Adipocyte (in vitro differentiated cells): ENCODE data around the gene KRTAP13-4.

Experiments used
- DNase-seq: peaks from one replicate; pipeline ENCODE4 v3.0.0-alpha.2; 2015; ENCODE audit warnings: low read depth
- H3K27me3 ChIP-seq: replicated peaks from 2 replicates; pipeline ENCODE4 v1.7.0; 2013; ENCODE audit warnings: mild to moderate bottlenecking, low read length, moderate library complexity; ENCODE audit not compliant: control insufficient read depth, insufficient read depth
- H3K36me3 ChIP-seq: 2 replicates; pipeline ENCODE4 v1.7.0; 2013; ENCODE audit warnings: low read length, mild to moderate bottlenecking, moderate library complexity; ENCODE audit not compliant: control insufficient read depth, insufficient read depth, severe bottlenecking
- H3K4me1 ChIP-seq: 2 replicates; pipeline ENCODE4 v1.7.0; 2013; ENCODE audit warnings: mild to moderate bottlenecking, low read length, moderate library complexity; ENCODE audit not compliant: control insufficient read depth, insufficient read depth
- H3K4me3 ChIP-seq: 2 replicates; pipeline ENCODE4 v1.7.0; 2013; ENCODE audit warnings: mild to moderate bottlenecking, low read length, moderate library complexity
- H3K9ac ChIP-seq: 2 replicates; pipeline ENCODE4 v1.7.0; 2013; ENCODE audit warnings: mild to moderate bottlenecking, low read length, moderate library complexity
- H3K9me3 ChIP-seq: 2 replicates; pipeline ENCODE4 v1.7.0; 2013; ENCODE audit warnings: mild to moderate bottlenecking, low read length, moderate library complexity; ENCODE audit not compliant: control insufficient read depth

KRTAP13-4 gene, protein sequence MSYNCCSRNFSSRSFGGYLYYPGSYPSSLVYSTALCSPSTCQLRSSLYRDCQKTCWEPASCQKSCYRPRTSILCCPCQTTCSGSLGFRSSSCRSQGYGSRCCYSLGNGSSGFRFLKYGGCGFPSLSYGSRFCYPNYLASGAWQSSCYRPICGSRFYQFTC

DNA sequence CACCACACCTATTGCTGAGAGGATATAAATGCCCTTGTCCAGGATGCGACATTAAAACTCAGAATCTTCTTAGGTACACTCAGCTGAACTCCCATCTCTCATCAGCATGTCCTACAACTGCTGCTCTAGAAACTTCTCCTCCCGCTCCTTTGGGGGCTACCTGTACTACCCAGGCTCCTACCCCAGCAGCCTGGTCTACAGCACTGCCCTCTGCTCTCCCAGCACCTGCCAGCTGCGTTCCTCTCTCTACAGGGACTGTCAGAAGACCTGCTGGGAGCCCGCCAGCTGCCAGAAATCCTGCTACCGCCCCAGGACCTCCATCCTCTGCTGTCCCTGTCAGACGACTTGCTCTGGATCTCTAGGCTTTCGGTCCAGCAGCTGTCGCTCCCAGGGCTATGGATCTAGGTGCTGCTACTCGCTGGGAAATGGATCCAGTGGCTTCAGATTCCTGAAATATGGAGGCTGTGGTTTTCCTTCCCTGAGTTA, at the start of gene KRTAP13-4:
Gene KRTAP13-4 (plus strand): TSS at position 51 of the 486 bp plus-strand sequence. CDS start 56 bp downstream, at position 107.
- Histone ChIP-seq H3K4me1 (no peaks in the 10 kb centered on the region), H3K9ac (no peak within 1 kb of the TSS), H3K36me3 (no peaks in the 10 kb centered on the region), H3K27me3 (peaks cover 3% of the 10 kb centered on the region), H3K9me3 (no peaks in the 10 kb centered on the region), H3K4me3 (no peak within 1 kb of the TSS)
- DNase-seq = no peak

DNA sequence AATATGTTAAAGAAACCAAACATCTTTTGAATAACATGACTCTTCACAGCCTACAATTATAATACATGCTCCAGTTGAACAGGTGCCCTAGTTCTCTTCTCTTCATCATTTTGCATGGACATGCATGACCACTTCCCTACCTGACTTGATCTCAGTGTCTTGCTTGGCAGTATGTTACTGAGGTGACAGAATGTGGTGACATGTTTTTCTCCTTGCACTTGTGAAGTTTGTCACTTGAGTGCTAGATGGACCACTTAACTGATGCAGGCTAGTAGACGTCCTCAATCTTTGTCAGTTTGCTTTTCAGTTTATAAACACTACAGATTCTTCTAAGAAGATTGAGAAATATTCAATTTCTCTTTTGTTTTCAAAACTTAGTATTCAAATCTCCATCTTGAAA, 47.8 kb upstream of the KRTAP13-4 start:
- Histone ChIP-seq H3K4me1 (no peaks in the 10 kb centered on the region), H3K9ac (no peak overlapping the region)

DNA sequence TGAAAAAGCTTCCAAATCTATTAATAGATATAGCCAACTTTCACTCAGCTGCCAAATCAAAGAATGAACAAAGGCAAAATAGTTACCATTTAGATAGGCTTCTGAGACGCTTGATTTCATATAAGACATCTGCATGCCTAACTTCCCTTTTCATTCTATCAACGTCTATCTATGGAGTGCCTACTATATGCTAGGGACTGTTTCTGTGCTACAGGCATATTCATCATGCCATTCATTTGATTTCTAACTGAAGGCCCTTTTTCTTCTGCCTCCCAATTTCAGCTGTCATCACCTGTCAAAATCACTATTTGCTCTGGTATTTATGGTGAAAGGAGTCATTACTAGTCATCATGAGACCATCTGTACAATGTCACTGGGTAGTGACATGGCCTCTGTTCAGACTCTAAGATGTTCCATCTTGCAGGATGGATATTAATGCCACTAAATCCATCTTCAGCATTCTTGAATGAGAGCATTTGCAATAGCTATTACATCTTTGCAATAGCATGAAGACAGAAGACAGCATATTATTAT, 38.5 kb upstream of the KRTAP13-4 start:
- Histone ChIP-seq H3K9me3 (peaks cover 9% of the 10 kb centered on the region), H3K9ac (no peak overlapping the region), H3K27me3 (no peaks in the 10 kb centered on the region), H3K4me1 (no peaks in the 10 kb centered on the region), H3K36me3 (no peaks in the 10 kb centered on the region), H3K4me3 (no peak overlapping the region)
- no peak for DNase-seq

More for the DNA sequence above, 47.8 kb upstream of the KRTAP13-4 start:
- Histone ChIP-seq H3K9me3 (no peaks in the 10 kb centered on the region), H3K36me3 (no peaks in the 10 kb centered on the region), H3K27me3 (no peaks in the 10 kb centered on the region), H3K4me3 (no peak overlapping the region)
- no peak for DNase-seq

DNA sequence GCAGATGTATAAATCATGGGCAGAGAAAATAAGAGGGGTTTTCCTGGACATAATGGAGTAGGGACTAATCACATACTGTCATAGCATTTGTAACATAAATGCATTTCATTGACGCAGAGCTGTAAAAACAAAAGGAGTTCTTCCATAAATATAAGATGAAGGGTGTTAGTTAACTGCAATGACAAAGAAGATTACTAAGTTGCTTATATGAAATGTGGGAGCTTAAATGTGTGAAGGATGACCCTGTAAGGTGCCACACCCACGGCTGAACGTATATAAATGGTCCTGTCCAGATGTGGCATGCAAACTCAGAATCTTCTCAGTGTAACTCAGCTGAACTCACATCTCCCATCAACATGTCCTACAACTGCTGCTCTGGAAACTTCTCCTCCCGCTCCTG, 34.3 kb upstream of the KRTAP13-4 start, which contains the start of gene KRTAP13-1:
Gene KRTAP13-1 (plus strand): TSS at position 301 of the 400 bp plus-strand sequence. CDS start 56 bp downstream, at position 357.
- H3K4me1 ChIP-seq = no peaks in the 10 kb centered on the region
- H3K36me3 ChIP-seq = no peaks in the 10 kb centered on the region
- H3K9me3 ChIP-seq = peaks cover 5% of the 10 kb centered on the region
- no peak for DNase-seq
- no peak within 1 kb of the TSS for H3K4me3 ChIP-seq
- H3K9ac ChIP-seq = no peak within 1 kb of the TSS
- no peaks in the 10 kb centered on the region for H3K27me3 ChIP-seq

DNA sequence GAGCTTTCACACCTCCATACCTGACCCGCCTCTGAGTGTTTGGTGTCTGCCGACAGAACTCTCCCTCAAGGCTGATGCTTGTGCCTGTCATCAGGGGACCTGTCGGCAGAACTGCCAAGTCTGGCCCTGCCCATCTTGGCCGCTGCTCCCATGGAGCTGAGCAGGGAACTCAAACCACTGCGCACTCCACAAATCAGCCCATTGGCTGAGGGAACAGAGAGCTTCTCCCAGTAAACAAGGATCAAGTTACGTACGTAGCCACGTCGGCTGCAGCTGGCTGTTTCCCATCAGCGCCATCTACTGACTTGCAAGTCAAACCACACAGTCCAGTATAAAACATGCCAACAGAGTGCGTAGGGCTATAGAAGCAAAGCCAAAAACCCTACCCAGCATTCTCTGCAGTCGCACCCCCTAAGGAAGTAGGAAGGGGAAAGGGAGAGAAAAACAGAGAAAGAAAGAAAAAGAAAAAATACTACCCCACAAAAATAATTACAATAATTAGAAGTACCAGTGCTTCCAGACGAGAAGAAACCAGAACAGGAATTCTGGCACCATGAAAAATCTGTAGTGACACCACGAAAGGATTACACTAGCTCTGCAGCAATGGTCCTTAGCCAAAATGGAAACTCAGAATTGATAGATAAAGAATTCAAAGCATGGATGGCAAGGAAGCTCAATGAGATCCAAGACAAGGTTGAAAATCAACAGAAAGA, 21.1 kb upstream of the KRTAP13-4 start:
- H3K4me1 ChIP-seq = no peaks in the 10 kb centered on the region
- H3K9me3 ChIP-seq = no peaks in the 10 kb centered on the region
- no peaks in the 10 kb centered on the region for H3K36me3 ChIP-seq
- no peaks in the 10 kb centered on the region for H3K27me3 ChIP-seq
- peak overlapping the region; percentile 30 for H3K4me3 ChIP-seq
- no peak for DNase-seq
- peak overlapping the region; percentile 15 for H3K9ac ChIP-seq

DNA sequence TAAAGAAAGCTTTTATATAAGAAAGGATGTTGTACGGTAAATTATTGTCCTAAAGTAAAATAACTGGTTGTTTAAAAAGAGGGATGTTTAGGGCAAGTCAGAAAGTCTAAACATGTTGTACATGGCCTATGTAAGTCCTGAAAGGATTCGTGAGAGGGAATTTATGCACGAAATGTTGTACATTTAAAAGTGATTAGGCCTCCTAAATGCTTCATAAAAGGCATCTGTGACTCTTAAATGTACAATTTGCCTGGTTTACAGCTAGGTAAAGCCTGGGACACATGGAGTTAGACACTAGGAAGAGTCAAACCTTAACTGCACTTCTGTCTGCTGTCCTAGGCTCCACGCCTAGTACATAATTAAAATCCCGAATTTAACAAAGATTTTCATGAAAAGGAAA, 14.0 kb upstream of the KRTAP13-4 start:
- Histone ChIP-seq H3K9ac (no peak overlapping the region), H3K36me3 (no peaks in the 10 kb centered on the region), H3K27me3 (no peaks in the 10 kb centered on the region), H3K4me3 (no peak overlapping the region), H3K4me1 (no peaks in the 10 kb centered on the region), H3K9me3 (peaks cover 7% of the 10 kb centered on the region)
- no peak for DNase-seq

DNA sequence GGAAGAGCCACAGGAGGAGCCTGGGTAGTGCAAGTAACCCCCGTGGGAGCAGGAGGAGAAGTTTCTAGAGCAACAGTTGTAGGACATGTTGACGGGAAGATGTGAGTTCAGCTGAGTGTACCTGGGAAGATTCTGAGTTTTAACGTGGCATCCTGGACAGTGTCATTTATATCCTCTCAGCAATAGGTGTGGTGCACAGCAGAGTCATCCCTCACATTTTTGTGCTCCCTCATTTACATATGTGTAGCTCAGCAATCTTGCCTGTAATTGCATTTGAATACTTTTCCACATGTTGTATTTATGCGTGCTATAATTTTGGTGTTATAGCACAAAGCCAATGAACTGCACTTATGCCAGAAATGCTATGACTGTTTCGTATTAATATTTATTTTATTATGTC, 4.2 kb upstream of the KRTAP13-4 start, which contains the start of gene KRTAP13-3:
Gene KRTAP13-3 (minus strand): TSS at position 101 of the 400 bp plus-strand sequence. CDS start 14 bp downstream, at position 87.
- no peaks in the 10 kb centered on the region for H3K4me1 ChIP-seq
- DNase-seq = no peak
- H3K4me3 ChIP-seq = no peak within 1 kb of the TSS
- H3K9ac ChIP-seq = no peak within 1 kb of the TSS
- no peaks in the 10 kb centered on the region for H3K27me3 ChIP-seq
- H3K9me3 ChIP-seq = no peaks in the 10 kb centered on the region
- H3K36me3 ChIP-seq = no peaks in the 10 kb centered on the region

DNA sequence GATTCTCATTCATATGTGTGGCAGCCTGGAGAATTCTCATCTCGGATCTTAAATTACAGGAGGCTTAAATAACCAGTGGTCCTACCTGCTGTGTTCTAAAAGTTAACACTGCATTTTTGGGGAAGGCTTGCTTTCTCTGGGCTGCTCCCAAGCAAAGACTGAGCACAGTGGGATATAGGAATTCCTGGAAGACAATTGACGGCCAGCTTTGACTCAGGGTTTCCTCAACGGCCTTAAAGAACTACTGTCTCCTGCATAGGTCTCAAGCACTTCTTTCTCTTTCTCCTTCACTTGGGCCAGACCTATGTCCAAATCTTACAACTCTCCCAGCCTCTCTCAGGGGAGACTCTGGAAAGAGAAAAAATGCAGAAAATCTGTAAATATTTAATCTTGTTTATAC, 3.3 kb upstream of the KRTAP13-4 start:
- H3K9ac ChIP-seq = no peak overlapping the region
- H3K27me3 ChIP-seq = peaks cover 3% of the 10 kb centered on the region
- no peaks in the 10 kb centered on the region for H3K4me1 ChIP-seq
- no peaks in the 10 kb centered on the region for H3K9me3 ChIP-seq
- DNase-seq = no peak
- H3K36me3 ChIP-seq = no peaks in the 10 kb centered on the region
- no peak overlapping the region for H3K4me3 ChIP-seq

DNA sequence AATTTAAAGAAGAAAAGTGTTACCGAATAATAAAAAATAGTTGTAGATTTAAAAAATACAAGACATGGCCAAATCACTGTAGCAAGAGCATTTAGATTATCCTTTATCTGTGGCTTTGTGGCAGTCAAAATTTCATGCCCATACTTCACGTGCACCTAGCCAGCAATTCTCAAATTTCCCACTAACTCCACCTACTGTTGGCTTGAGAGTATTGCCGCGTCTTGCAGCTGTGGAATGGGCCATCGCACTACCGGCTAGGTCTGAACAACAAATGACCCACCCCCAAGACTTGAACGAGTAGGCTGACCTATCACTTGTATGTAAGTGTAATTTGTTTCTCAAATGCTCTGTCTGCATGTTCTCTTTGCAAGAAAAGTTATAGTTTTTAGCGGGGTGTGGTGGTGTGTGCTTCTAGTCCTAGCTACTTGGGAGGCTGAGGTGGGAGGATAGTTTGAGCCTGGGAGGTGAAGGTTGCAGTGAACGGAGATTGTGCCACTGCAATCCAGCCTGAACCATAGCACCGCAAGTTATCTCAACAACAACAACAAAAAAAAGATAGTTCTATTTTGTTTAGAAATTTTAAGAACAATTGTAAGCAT, 4.1 kb downstream of the KRTAP13-4 start:
- Histone ChIP-seq H3K36me3 (no peaks in the 10 kb centered on the region), H3K9me3 (no peaks in the 10 kb centered on the region), H3K27me3 (peaks cover 3% of the 10 kb centered on the region), H3K9ac (no peak overlapping the region), H3K4me1 (no peaks in the 10 kb centered on the region), H3K4me3 (no peak overlapping the region)
- DNase-seq = peak; percentile 11

DNA sequence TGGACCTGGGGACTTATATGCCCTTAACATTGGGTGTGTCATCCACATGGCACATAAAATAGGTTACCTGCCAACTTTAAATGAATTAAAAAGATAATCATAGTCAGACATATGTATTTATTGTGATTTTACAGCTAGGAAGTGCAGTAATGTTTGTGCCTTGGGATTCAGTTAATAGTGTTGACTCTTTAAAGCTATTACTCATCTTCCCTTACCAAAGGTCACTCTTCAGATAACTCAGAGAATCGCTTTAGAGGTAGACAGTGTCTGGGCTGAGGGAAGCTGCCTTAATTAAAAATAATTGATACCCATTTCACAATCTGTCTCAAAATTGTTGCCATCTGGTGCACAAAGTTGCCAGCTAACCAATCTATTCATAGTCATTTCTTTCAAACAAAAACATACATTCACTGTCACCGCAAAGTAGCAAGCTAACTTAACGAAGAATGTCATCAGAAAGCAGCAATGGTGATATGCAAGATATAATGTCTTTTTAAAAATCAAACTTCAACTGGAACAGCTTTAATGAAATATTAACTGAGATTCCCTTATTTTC, 7.1 kb downstream of the KRTAP13-4 start:
- H3K9me3 ChIP-seq = no peaks in the 10 kb centered on the region
- no peak for DNase-seq
- no peaks in the 10 kb centered on the region for H3K36me3 ChIP-seq
- no peak overlapping the region for H3K9ac ChIP-seq
- no peaks in the 10 kb centered on the region for H3K27me3 ChIP-seq
- no peak overlapping the region for H3K4me3 ChIP-seq
- no peaks in the 10 kb centered on the region for H3K4me1 ChIP-seq

DNA sequence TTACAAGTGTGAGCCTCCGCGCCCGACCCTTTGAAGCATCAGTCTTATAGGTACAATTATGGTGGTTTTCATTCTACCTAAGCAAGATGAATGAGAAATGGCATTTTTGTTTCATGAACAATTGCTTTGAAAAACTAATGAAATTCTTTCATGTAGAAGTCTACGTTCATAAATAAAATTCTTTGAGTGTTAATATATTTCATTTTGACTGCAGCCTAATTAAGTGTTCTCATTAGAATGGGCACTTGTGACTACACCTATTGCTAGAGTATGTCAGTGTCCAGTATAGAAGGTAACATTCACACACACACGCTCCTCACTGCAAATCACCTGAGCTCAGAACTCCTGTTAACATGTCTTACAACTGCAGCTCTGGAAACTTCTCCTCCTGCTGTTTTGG, 10.0 kb downstream of the KRTAP13-4 start, which contains the start of gene KRTAP15-1:
Gene KRTAP15-1 (plus strand): TSS at position 301 of the 400 bp plus-strand sequence. CDS start 53 bp downstream, at position 354.
- H3K27me3 ChIP-seq = no peaks in the 10 kb centered on the region
- no peak within 1 kb of the TSS for H3K9ac ChIP-seq
- H3K4me3 ChIP-seq = no peak within 1 kb of the TSS
- no peaks in the 10 kb centered on the region for H3K36me3 ChIP-seq
- no peaks in the 10 kb centered on the region for H3K9me3 ChIP-seq
- no peak for DNase-seq
- no peaks in the 10 kb centered on the region for H3K4me1 ChIP-seq
